HG02763 (cell line): Measurements from ENCODE around the gene PMS1.
"Not testable (repeated sequence)": the region's sequence is repeated elsewhere in the genome, so short reads cannot be mapped to it uniquely, and the experiment has no call there.

ENCODE experiments used
- ATAC-seq: cut with Tn5 transposase; IDR thresholded peaks from one replicate; pipeline ENCODE4 v1.9.1; 2021; ENCODE audit warnings: mild to moderate bottlenecking, moderate library complexity; ENCODE audit not compliant: unreplicated experiment

PMS1 gene

DNA sequence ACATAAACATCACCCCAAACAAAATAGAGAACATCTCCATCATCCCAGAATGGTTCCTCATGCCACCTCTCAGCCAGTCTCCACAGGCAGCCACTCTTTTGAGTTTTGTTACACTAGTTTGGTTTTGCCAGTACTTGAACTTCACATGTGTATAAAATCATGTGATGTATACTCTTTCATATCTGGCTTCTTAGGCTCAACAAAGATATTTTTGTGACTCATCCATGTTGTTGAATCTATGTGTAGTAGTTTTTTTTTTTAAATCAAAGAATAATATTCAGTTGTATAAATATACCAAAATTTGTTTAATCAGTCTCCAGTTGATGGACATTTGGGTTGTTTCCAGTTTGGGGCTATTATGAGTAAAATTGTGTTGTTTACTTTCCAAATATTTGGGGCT lies 75.9 kb downstream of the PMS1 start:
- no peak for ATAC-seq

DNA sequence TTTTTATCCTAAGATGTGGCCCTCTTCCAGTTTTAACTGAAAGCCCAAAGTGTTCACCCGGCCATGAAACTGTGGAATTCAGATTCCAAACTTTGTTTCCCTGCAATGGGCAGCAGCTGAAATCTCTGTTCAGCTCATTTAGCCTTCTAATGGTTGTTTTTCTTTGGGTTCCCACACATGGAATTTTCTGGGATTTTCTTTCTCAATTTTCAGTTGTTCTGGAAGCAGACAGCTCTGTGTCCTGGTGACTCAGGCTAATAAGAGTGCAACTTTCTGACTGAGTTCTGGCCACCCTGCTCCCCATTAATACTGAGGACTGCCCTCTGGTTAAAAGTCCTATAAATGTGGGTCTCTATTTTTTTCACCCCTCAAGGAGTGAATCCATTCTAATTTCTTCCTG lies 78.5 kb downstream of the PMS1 start:
- ATAC-seq: no peak

DNA sequence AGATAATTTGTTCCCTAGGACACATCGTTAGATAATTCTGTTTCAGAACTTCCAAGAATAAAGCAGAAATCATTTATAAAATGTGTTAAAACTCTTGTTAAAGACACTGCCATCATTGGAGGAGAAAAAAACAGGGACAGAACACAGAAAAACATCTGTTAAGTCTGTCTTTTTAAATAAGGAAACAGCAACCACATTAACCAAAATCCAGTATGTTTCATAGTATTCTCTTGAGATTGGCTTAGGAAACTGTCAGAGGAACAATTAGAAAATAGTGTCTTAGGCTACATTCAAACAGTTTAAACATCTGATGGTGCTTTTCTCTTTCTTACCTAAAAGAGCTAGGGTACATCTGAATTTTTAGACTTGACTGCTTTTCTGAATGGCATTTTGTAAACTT lies 81.6 kb downstream of the PMS1 start:
- ATAC-seq: no peak

DNA sequence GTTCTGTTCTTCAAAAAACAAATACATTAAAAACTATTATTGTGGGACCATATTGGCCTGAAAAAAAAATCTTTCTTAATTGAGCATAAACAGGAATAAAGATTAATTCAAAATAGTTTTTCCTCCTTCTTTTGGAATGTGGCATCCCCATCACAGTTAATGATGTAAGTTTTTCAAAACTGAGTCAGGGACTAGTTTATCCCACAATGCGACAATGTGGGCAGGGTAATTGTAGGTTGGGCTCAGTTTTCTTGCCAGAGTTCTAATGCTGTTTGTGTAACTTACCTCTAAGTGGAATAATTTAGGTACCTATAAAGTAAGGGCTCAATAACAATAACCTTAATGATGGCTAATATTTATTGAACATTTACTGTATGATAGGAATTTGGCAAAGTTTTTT lies 82.0 kb downstream of the PMS1 start:
- ATAC-seq: no peak

GRCh38 chr2:189868896-189869295 lies 84.6 kb downstream of the PMS1 start:
- ATAC-seq: no peak

DNA sequence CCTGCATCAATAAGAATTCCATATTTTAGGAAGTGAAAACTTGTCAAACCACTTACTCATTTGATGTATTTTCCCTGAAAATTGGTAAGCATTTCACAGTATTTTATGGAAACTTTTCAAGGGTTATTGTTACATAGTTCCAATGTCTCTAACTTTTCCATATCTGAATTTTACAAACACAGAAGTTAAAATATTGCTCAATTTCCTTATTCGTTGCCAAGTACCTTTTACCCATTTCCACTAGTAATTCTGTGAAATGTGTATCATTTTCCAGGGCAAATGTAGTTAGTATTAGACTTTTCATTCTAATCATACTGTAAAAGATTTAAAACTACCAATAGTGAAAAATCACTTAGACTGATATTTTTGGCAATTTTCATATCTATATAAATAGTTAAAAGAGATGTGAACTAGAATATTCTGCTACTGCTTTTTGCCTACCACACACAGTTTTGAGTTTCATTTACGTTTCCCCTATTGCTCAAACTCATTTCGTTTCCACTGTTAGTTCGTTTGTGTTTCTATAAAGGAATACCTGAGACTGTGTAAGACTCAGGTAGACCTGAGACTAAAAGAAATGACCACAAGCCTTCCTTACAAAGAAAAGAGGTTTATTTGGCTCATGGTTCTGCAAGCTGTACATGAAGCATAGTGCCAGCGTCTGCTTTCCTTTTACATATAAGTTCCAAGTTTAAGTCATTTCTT lies 86.3 kb downstream of the PMS1 start:
- ATAC-seq: no peak

DNA sequence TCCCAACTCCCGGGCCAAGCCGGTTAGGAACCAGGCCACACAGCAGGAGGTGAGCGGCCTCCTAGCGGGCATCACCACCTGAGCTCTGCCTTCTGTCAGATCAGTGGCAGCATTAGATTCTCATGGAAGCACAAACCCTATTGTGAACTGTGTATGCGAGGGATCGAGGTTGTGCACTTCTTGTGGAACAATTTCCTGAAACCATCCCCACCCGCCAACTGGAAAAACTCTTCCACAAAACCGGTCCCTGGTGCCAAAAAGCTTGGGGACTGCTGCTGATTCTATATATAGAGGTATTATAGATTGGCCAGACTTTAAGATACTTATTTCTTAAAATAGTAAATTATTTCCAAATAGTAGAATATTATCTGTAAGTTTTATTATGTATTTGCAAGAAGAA lies 89.4 kb downstream of the PMS1 start:
- ATAC-seq: no peak

DNA sequence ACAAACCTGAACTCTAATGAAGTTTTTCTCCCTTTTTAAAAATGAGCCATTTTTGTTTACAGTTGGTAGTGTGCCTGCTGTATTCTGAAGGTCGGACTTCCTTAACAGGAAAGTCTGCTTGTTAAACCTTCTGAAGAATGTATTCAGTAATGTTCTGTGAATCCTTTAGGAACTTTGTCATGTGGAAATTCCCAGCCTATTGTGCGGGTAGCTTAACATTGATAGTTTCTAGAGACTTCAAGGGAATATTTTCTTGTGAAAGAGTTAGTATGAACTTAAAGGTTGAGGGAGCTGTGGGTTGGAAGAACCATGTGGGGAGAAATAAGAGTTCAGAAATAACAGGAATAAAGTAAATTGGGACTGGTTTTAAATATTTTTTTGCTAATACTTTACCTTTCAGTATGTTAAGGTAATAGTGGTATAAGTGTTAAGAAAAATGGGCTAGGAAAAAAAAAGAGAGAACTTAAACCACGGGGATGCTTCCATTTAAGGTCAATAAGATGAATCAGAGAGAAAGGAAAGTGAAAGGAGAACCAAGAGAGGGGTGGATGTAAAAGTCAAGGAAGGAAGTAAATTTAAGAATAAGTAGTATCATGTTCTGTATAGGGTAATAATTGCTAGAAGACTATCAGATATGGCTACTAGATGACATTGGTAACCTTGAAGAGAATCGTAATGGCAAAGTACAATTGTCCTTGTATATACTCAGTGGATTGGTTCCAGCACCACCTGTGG lies 90.5 kb downstream of the PMS1 start:
- ATAC-seq: no peak

DNA sequence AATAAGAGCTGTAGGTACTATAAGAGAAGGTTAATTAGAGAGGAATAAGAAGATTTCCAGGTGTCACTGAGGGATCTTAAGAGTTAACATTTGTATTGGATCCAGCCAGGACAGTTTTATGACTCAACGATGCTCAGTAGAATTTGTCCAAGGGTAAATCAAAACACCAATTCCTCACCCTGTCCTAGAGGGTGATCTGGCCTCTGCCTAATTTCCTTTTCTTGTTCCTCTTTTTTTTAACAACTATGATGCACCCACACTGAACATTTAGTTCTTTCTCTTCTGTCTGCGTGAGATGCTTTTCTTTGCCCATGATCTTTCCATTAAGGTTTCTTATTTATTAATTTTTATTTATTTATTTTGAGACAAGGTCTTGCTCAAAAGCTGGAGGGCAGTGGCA lies 92.0 kb downstream of the PMS1 start:
- ATAC-seq: no peak

- ATAC-seq: no peak
Observed at GRCh38 chr2:189879716-189880081, 95.4 kb downstream of the PMS1 start.

- ATAC-seq: no peak
Observed at GRCh38 chr2:189880429-189880828, 96.2 kb downstream of the PMS1 start.

GRCh38 chr2:189880832-189881492 lies 96.7 kb downstream of the PMS1 start:
- ATAC-seq: no peak

GRCh38 chr2:189885368-189885767 lies 101.1 kb downstream of the PMS1 start:
- no peak for ATAC-seq

DNA sequence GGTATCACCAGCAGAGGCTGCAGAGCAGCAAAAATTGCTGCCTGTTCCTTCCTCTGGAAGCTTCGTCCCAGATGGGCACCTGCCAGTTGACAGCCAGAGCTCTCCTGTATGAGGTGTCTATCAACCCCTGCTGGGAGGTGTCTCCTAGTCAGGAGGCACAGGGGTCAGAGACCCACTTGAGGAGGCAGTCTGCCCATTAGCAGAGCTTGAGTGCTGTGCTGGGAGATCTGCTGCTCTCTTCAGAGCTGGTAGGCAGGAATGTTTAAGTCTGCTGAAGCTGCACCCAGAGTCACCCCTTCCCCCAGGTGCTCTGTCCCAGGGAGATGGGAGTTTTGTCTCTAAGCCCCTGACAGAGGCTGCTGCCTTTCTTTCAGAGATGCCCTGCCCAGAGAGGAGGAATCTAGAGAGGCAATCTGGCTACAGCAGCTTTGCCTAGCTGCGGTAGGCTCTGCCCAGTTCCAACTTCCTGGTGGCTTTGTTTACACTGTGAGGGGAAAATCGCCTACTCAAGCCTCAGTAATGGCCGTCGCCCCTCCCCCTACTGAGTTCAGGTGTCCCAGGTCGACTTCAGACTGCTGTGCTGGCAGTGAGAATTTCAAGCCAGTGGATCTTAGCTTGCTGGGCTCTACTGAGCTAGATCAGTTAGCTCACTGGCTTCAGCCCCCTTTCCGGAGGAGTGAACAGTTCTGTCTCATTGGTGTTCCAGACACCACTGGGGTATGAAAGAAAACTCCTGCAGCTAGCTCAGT lies 108.5 kb downstream of the PMS1 start:
- ATAC-seq: not testable (repeated sequence)

DNA sequence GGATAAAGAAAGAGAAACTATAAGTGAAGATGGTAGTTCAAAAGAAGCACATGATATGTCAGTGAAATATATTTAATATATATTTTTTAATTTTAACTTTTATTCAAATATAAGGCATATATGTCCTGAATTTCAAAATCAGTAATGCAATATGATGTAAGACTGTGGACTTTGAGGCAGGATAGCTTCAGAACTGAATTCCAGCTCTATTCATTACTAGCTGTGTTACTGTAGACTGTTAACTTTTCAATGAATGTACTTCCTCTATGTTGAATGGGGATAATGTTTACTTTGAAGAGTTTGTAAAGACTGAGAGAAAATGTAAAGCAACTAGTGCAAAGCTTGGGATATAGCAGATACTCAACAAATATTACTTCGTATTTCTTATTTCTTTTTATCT lies 112.6 kb downstream of the PMS1 start:
- no peak for ATAC-seq

- no peak for ATAC-seq
Observed at GRCh38 chr2:189899101-189899500, 114.9 kb downstream of the PMS1 start.

DNA sequence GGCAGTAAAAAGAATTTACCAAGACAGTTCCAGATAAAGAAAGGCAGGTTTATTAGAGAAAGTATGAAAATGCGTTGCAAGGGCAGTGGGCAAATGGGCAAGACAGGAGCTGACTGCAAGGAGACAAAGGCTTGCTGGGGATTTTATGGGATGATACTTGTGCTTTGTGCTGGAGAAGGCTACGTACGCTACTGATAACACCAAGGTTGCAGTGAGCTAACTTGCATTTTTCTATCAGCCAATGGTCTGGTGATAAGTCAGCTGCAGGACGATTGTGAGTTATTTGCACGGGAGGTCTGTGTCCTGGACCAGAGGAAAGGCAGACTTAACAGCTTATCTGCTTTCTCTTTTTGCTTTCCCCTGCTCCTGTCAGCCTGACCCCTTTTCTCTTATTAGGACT lies 116.5 kb downstream of the PMS1 start:
- no peak for ATAC-seq

GRCh38 chr2:189901664-189902063 lies 117.4 kb downstream of the PMS1 start:
- no peak for ATAC-seq

GRCh38 chr2:189913821-189914220 lies 129.6 kb downstream of the PMS1 start:
- ATAC-seq: no peak

DNA sequence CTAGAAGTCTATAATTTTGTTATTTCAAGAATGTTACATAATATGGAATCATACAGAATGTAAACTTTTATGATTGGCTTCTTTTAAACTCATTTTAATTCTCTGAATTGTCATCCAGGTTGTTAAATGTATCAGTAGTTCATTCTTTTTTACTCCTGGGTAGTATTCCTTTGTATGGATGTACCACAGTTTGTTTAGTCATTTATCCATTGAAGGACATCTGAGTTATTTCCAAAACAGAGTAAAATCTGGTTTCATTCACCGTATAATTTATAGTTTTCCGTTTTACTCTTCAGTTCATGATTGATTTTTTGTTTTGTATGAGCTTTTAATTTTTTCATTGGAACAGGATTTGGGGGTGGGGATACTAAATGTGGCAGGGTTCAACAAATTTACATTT lies 132.4 kb downstream of the PMS1 start:
- ATAC-seq: no peak
